Upper lobe of left lung (tissue), 4 donors: ENCODE measurements around the gene OBSCN.

Experiments used
- EP300 ChIP-seq, 4 donors: sonication (generic); formaldehyde crosslinking; IDR thresholded peaks; one replicate each; pipeline ENCODE4 v1.5.1; 2017; ENCODE audit warnings: antibody characterized with exemption in 4 of 4, control low read depth in 2 of 4
- POLR2A ChIP-seq, 4 donors: fragments of 450-650 bp; IDR thresholded peaks; one replicate each; pipeline ENCODE4 v1.5.1; 2016 to 2017; ENCODE audit warnings: antibody characterized with exemption in 4 of 4, mild to moderate bottlenecking in 2 of 4
- POLR2AphosphoS5 ChIP-seq, 2 donors: sonication (generic); formaldehyde crosslinking; IDR thresholded peaks; one replicate each; pipeline ENCODE4 v1.5.1; 2017; ENCODE audit warnings: antibody characterized with exemption in 2 of 2
- TF ChIP-seq, protein P1 (sequence below), 6 experiments: fragments of 450-650 bp in 4 of 6; fragments of 200-600 bp in 2 of 6; sonication (generic) in 2 of 6; IDR thresholded peaks; one replicate each; pipeline ENCODE4 v1.5.1; 2016 to 2019; ENCODE audit warnings: antibody characterized with exemption in 6 of 6

DNA sequence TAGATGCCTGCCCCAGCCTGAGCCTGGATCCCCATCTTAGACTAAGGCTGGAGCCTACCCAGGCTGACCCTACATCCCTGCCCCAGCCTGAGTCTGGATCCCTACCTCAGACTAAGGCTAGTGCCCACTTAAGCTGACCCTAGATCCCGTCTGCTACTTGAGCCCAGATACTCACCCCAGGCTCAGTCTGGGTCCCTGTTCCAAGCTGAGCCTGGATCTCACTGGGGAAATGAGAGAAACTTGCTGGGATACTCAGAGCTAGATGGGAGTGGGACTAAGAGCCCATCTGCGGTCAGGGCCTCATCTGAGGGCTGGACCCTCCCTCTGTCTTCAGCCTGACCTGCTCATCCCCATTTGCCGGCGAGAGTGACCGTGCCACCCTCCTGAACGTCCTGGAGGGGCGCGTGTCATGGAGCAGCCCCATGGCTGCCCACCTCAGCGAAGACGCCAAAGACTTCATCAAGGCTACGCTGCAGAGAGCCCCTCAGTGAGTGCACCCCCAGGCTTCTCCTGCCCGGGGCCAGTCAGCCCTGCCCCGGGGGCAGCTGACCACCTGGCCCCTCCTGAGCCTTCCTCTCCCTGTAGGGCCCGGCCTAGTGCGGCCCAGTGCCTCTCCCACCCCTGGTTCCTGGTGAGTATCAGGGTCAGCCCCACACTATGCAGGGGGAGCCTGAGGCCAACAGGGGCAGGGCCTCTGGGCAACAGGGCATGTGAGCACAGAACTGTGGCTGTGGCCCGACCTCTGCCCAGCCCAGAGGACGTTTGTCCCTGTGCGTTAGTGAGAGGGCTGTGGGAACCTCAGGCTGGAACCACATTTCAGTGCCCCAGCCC is 162.0 kb downstream of the OBSCN start:
- TF ChIP-seq POLR2AphosphoS5 (IDR thresholded peaks at IDR 0.05), result no peak
- TF ChIP-seq, protein P1, sequence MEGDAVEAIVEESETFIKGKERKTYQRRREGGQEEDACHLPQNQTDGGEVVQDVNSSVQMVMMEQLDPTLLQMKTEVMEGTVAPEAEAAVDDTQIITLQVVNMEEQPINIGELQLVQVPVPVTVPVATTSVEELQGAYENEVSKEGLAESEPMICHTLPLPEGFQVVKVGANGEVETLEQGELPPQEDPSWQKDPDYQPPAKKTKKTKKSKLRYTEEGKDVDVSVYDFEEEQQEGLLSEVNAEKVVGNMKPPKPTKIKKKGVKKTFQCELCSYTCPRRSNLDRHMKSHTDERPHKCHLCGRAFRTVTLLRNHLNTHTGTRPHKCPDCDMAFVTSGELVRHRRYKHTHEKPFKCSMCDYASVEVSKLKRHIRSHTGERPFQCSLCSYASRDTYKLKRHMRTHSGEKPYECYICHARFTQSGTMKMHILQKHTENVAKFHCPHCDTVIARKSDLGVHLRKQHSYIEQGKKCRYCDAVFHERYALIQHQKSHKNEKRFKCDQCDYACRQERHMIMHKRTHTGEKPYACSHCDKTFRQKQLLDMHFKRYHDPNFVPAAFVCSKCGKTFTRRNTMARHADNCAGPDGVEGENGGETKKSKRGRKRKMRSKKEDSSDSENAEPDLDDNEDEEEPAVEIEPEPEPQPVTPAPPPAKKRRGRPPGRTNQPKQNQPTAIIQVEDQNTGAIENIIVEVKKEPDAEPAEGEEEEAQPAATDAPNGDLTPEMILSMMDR (IDR thresholded peaks at IDR 0.05), result no peak
- no peak for TF ChIP-seq POLR2A (IDR thresholded peaks at IDR 0.05)
- no peak for TF ChIP-seq EP300 (IDR thresholded peaks at IDR 0.05)
